ENCODE data around the gene NCK1. TPM values are rescaled to one million over a fixed set of nuclear protein-coding genes. Genes with fewer than 3 reads are reported as not detected.

The NCK1 gene
- total and polyA plus RNA-seq, 10 of the 15 experiments (the other 5 are each of a cell fraction or from before 2014, with no cell fraction given), result 15.6 to 33.4 (median 25.0) TPM

GRCh38 chr3:136862617-136863322 is 762 bp downstream of the NCK1 start (continued):
- TF ChIP-seq NRF1 (conservative IDR thresholded peaks at IDR 0.05; ENCODE audit: low read depth, low read length) (no peak), YY1 (IDR thresholded peaks at IDR 0.05; ENCODE audit: low read depth, low read length) (peak; percentile 67), NR2F1 (conservative IDR thresholded peaks at IDR 0.05) (0 out of 2 replicates have a peak, but pooled peaks have one; percentile 7), PKNOX1 (IDR thresholded peaks at IDR 0.05) (peak; percentile 23; the same call in 1 of the 2 replicates), ZBED1 (IDR thresholded peaks at IDR 0.05; ENCODE audit: borderline replicate concordance) (0 out of 2 replicates have a peak, but pooled peaks have one; percentile 31), PML (IDR thresholded peaks at IDR 0.05; ENCODE audit: low read length) (peak; percentile 9; the same call in 1 of the 2 replicates), CHD1 (IDR thresholded peaks at IDR 0.05; ENCODE audit: low read depth, low read length) (peak; percentile 65; the same call in 1 of the 2 replicates)

GRCh38 chr3:136869282-136869681 is 7.3 kb downstream of the NCK1 start:
- CTCF ChIA-PET, result no interaction called here
- Histone ChIP-seq H3K9ac (ENCODE audit: control insufficient read depth, insufficient read depth, low read length) (no peak overlapping the region), H3K79me2 (ENCODE audit: control insufficient read depth, insufficient read depth, low read length) (peaks cover 69% of the 10 kb centered on the region), H2AFZ (ENCODE audit: control insufficient read depth, low read depth, low read length) (no peak overlapping the region), H3K27ac (ENCODE audit: control insufficient read depth, insufficient read depth) (no peak overlapping the region), H3K4me1 (ENCODE audit: control insufficient read depth, insufficient read depth, low read length) (no peaks in the 10 kb centered on the region), H4K20me1 (ENCODE audit: control insufficient read depth, insufficient read depth) (no peaks in the 10 kb centered on the region), H3K27me3 (replicated peaks in 1 of 2; ENCODE audit: control insufficient read depth in 2 of 2, insufficient read depth in 2 of 2, low read length in 1 of 2) (no peaks in the 10 kb centered on the region), H3K4me3 (no peak overlapping the region), H3K36me3 (ENCODE audit: control insufficient read depth in 2 of 2, insufficient read depth in 2 of 2, low read length in 1 of 2) (peaks cover 4 to 5% of the 10 kb centered on the region in 2 experiments; a peak in 2 of 4 replicates), H3K4me2 (ENCODE audit: control insufficient read depth, insufficient read depth) (no peak overlapping the region), H3K9me3 (replicated peaks; ENCODE audit: control insufficient read depth, insufficient read depth, low read length) (peaks cover 16% of the 10 kb centered on the region)
- ATAC-seq (no peak), FAIRE-seq (no peak), DNase-seq (ENCODE audit: low read depth, low spot score) (no peak)
- BruUV-seq (replicated peaks), result no TSS peak
- RAD21 ChIA-PET (ENCODE audit: unreplicated experiment), result no interaction called here
- intact Hi-C loops (cut with micrococcal nuclease; ENCODE audit: unreplicated experiment) (loop anchor here (10.0 kb wide), 1 partner anchor 476 kb away; no protein-coding TSS in a partner anchor), in situ Hi-C loops (cut with MboI) (no loop called here)
- POLR2A ChIA-PET, result no interaction called here
- SMC1A ChIA-PET (ENCODE audit: uncharacterized antibody, unreplicated experiment), result no interaction called here
- WGBS (ENCODE audit: insufficient coverage, insufficient replicate concordance, low lambda C conversion rate, missing lambda C conversion rate), result 95% methylated on average over 9 of the region's 9 CpGs
- TF ChIP-seq SMAD5 (IDR thresholded peaks at IDR 0.05; ENCODE audit: low read depth), result no peak
- TF ChIP-seq YY1 (IDR thresholded peaks at IDR 0.05; ENCODE audit: low read depth, low read length), result no peak
- TF ChIP-seq PAX8 (IDR thresholded peaks at IDR 0.05), result no peak
- no peak for TF ChIP-seq E2F4 (IDR thresholded peaks at IDR 0.05; ENCODE audit: low read depth, low read length)
- no peak for TF ChIP-seq NR2C1 (IDR thresholded peaks at IDR 0.05)
- TF ChIP-seq MXI1 (IDR thresholded peaks at IDR 0.05; ENCODE audit: low read depth, low read length), result no peak
- TF ChIP-seq TBL1XR1 (IDR thresholded peaks at IDR 0.05; ENCODE audit: low read depth, low read length), result no peak
- no peak for TF ChIP-seq JUND (IDR thresholded peaks at IDR 0.05; ENCODE audit: low read depth, low read length)
- no peak for TF ChIP-seq CBX5 (IDR thresholded peaks at IDR 0.05; ENCODE audit: low read depth)
- no peak for TF ChIP-seq PKNOX1 (IDR thresholded peaks at IDR 0.05)
- TF ChIP-seq TARDBP (IDR thresholded peaks at IDR 0.05; ENCODE audit: borderline replicate concordance), result no peak
- no peak for TF ChIP-seq IKZF1 (conservative IDR thresholded peaks at IDR 0.05)
- no peak for TF ChIP-seq NR2C2 (IDR thresholded peaks at IDR 0.05; ENCODE audit: borderline replicate concordance, control insufficient read depth, insufficient read length, low read depth)
- TF ChIP-seq TCF12 (IDR thresholded peaks at IDR 0.05; ENCODE audit: low read depth, low read length), result no peak
- TF ChIP-seq LARP7 (IDR thresholded peaks at IDR 0.05), result no peak

Measured in GM12878 (cell line).